Skeletal muscle tissue (tissue), 4 donors: ENCODE data around the gene EPHB2. TPM values are rescaled to one million over a fixed set of nuclear protein-coding genes. Genes with fewer than 3 reads are reported as not detected.

Source experiments
- H3K27ac ChIP-seq: one replicate; pipeline ENCODE4 v1.7.0; 2013; ENCODE audit warnings: mild to moderate bottlenecking, low read depth, low read length, inconsistent platforms
- H3K27me3 ChIP-seq, 3 donors: one replicate each; pipeline ENCODE4 v1.7.0; 2013; ENCODE audit warnings: low read length in 3 of 3; ENCODE audit not compliant: control insufficient read depth in 3 of 3, insufficient read depth in 3 of 3
- H3K36me3 ChIP-seq, 3 donors: one replicate each; pipeline ENCODE4 v1.7.0; 2013; ENCODE audit warnings: low read length in 3 of 3; ENCODE audit not compliant: control insufficient read depth in 3 of 3, insufficient read depth in 3 of 3
- H3K4me1 ChIP-seq, 3 donors: one replicate each; pipeline ENCODE4 v1.7.0; 2013; ENCODE audit warnings: low read length in 3 of 3, mild to moderate bottlenecking in 3 of 3; ENCODE audit not compliant: control insufficient read depth in 3 of 3, insufficient read depth in 3 of 3
- H3K4me3 ChIP-seq, 3 donors: one replicate each; pipeline ENCODE4 v1.7.0; 2013; ENCODE audit warnings: low read length in 3 of 3
- H3K9ac ChIP-seq, 3 donors: one replicate each; pipeline ENCODE4 v1.7.0; 2013; ENCODE audit warnings: low read length in 3 of 3, mild to moderate bottlenecking in 3 of 3, moderate library complexity in 2 of 3, low read depth in 1 of 3
- H3K9me3 ChIP-seq, 3 donors: one replicate each; pipeline ENCODE4 v1.7.0; 2013; ENCODE audit warnings: low read length in 3 of 3; ENCODE audit not compliant: control insufficient read depth in 3 of 3
- total RNA-seq: library from RNA; depleted of rRNA; stranded (reverse); fragments of >200 nt; gene quantifications from one replicate; pipeline ENCODE4 v1.2.3, GENCODE V29; 2014
- donor health status: Osteomylitis.

Gene EPHB2
- total RNA-seq, 1 donor from 2014 or later: 13.0 TPM

DNA sequence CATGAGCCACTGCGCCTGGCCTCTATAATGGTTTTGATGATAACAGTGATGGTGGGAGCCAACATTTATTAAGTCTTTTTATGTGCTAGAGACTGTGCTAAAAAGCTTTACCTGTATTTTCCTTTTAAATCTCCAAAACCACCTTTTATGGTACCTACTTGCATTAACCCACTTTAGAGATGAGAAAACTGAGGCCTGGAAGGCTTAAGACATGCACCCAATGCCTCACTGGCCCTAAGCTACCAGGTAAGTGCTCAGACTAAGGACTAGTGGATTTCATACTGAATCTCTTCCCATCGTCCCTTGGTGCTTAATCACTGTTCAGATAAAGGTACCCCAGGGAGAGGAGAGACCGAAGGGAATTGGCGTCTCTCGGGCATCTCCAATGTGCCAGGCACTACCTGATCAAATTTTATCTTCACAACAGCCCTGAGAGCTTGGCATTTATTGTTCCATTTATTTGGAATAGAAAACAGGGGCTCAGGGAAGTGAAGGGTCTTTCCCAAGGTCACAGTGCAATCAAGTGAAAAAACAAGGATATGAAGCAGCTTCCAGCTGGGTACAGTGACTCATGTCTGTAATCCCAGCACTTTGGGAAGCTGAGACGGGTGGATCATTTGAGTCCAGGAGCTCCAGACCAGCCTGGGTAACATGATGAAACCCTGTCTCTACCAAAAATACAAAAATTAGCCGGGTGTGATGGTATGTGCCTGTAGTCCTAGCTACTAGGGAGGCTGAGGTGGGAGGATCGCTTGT lies 177.9 kb downstream of the EPHB2 start:
- Histone ChIP-seq H3K4me3 (no peak overlapping the region), H3K27me3 (peaks cover 0 to 11% (median 0%) of the 10 kb centered on the region in 3 donors), H3K4me1 (no peaks in the 10 kb centered on the region), H3K9me3 (no peaks in the 10 kb centered on the region), H3K9ac (no peak overlapping the region), H3K27ac (no peak overlapping the region), H3K36me3 (no peaks in the 10 kb centered on the region)

DNA sequence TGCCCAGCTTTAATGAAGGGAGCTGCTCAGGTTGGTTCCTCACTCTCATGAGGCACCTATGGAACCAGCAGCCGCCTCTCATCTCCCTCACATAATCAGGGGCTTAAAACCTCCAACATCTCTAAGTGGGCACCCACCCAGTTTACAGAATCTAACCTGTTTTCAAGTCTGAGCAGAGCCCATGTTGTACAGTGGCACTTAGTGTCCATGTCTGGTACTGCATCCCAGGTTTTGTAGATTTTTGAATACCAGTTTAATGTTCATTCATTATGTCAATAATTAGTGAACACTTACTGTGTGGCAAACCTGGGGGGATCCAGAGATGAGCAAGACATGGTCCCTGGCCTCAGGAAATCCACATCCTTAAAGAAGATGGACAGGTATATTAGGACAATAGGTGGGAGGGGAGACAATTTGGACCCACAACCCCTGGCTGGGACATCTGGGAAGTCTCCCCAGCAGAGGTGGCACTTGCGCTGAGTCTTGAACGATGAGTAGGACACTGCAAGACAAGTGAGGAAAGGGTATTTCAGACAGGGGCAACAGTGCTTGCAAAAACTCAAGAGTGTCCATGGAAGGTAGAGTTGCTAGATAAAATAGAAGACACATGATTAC lies 178.7 kb downstream of the EPHB2 start:
- Histone ChIP-seq H3K27me3 (peaks cover 0 to 11% (median 0%) of the 10 kb centered on the region in 3 donors), H3K4me3 (no peak overlapping the region), H3K9me3 (no peaks in the 10 kb centered on the region), H3K4me1 (no peaks in the 10 kb centered on the region), H3K36me3 (no peaks in the 10 kb centered on the region), H3K9ac (no peak overlapping the region), H3K27ac (no peak overlapping the region)

DNA sequence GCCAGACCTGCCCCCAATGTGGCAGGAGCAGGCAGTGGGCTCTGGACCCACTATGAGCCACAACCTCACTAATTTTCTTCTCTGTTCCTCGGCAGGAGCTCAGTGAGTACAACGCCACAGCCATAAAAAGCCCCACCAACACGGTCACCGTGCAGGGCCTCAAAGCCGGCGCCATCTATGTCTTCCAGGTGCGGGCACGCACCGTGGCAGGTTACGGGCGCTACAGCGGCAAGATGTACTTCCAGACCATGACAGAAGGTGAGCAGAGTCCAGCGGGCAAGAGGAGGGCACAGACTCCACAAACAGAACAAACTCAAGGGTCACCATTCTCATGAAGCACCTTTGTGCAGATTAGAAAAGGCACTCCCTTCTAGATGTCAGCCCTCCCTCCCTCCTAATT lies 182.2 kb downstream of the EPHB2 start:
- Histone ChIP-seq H3K27me3 (peaks cover 0 to 19% (median 0%) of the 10 kb centered on the region in 3 donors), H3K4me1 (no peaks in the 10 kb centered on the region), H3K27ac (no peak overlapping the region), H3K9ac (no peak overlapping the region), H3K36me3 (no peaks in the 10 kb centered on the region), H3K4me3 (no peak overlapping the region), H3K9me3 (no peaks in the 10 kb centered on the region)

DNA sequence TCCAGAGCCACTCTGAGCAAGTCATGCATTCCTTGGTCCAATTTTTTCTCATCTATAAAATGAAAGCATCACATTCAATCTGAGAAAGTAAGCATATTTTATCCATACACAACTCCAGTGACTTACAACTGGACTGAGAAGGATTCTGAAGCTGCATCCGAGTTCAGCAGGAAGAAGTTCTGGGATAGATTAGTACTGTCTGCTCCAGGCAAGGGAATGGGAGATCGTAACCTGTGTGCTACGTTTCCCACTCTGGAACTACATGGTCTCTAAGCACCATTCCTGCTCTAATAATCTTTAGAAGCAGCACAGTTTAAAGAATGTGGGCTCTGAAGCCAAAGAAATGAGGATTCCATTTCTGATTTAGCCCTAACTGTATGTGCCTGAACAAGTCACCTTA lies 182.7 kb downstream of the EPHB2 start:
- no peak overlapping the region for H3K9ac ChIP-seq
- H3K4me1 ChIP-seq: no peaks in the 10 kb centered on the region
- H3K27ac ChIP-seq: no peak overlapping the region
- no peak overlapping the region for H3K4me3 ChIP-seq
- no peaks in the 10 kb centered on the region for H3K9me3 ChIP-seq
- peaks cover 0 to 19% (median 0%) of the 10 kb centered on the region in 3 donors for H3K27me3 ChIP-seq
- no peaks in the 10 kb centered on the region for H3K36me3 ChIP-seq

DNA sequence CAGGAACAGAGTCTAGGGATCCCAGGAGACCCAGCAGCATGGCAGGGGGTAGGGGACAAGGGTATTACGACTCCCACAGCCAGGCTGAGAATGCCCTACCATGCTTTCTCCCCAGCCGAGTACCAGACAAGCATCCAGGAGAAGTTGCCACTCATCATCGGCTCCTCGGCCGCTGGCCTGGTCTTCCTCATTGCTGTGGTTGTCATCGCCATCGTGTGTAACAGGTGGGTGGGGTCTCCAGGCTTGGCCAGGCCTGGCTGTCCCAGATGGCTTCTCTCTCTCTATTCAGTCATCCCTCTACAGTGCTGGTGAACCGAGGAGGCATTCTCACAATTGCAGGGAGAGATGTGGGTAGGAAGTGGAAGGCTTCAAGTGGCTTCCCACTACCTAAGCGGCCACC lies 184.7 kb downstream of the EPHB2 start:
- H3K4me1 ChIP-seq: no peaks in the 10 kb centered on the region
- H3K36me3 ChIP-seq: no peaks in the 10 kb centered on the region
- H3K9me3 ChIP-seq: no peaks in the 10 kb centered on the region
- H3K4me3 ChIP-seq: no peak overlapping the region
- no peak overlapping the region for H3K27ac ChIP-seq
- no peak overlapping the region for H3K9ac ChIP-seq
- peaks cover 0 to 15% (median 0%) of the 10 kb centered on the region in 3 donors for H3K27me3 ChIP-seq

DNA sequence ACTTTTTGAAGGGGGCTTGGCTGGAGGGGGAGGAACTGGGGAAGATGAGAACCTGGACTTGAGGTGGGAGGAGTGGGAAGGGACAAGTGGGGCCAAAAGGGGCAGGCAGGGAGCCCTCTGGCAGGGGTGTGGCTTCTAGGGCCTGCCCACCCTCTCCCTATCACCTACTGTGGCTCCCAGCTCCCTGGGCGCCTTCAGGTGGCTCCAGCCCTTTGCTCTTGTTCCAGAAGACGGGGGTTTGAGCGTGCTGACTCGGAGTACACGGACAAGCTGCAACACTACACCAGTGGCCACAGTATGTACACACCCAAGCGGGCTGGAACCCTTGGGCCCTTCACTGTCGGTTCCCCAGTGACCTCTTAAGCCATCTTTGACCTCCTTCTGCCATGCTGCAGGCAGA lies 185.5 kb downstream of the EPHB2 start:
- H3K27me3 ChIP-seq: peaks cover 0 to 15% (median 5%) of the 10 kb centered on the region in 3 donors
- no peaks in the 10 kb centered on the region for H3K9me3 ChIP-seq
- H3K4me1 ChIP-seq: no peaks in the 10 kb centered on the region
- no peaks in the 10 kb centered on the region for H3K36me3 ChIP-seq
- no peak overlapping the region for H3K9ac ChIP-seq
- H3K27ac ChIP-seq: no peak overlapping the region
- H3K4me3 ChIP-seq: no peak overlapping the region

DNA sequence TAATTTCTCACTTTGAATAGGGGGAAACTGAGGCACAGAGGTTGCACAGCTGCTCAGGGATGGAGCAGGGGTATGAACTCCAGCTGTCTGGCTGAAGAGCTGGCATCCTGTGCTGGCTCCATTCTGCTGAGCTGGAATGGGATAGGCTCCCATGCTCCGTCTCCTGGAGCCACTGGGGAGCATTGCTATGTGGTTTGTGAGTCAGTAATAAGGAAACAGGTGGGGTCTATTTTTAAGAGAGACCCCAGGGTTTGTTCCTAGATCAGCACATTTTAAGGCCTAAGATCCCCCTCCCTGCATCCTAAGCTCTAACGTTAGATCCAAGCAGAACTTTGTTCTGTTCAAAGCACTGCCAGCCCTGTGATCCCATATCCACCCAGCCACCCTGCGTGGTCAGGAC lies 189.8 kb downstream of the EPHB2 start:
- H3K27me3 ChIP-seq: peaks cover 0 to 17% (median 5%) of the 10 kb centered on the region in 3 donors
- H3K4me1 ChIP-seq: no peaks in the 10 kb centered on the region
- no peak overlapping the region for H3K9ac ChIP-seq

DNA sequence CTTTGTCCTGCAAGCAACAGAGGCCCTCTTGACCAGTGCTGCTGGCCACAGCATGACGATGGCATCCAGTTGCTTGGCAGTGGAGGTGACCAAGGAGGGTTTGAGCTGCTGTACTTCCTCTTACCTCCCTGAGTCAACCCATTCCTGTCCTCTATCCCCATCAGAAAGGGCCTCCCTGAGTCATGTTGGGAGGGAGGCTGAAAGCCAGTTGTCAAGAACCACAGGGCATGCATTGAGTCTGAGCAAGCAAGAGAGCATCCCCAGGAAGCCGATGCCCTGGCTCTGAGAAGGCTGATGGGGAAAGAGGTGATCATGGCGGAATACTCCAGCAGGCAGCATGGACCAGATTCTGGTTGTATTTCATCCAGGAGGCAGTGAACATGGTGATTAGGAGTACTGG lies 192.5 kb downstream of the EPHB2 start:
- Histone ChIP-seq H3K36me3 (no peaks in the 10 kb centered on the region), H3K9ac (no peak overlapping the region), H3K27me3 (peaks cover 0 to 8% (median 7%) of the 10 kb centered on the region in 3 donors), H3K4me3 (no peak overlapping the region), H3K27ac (no peak overlapping the region), H3K9me3 (no peaks in the 10 kb centered on the region), H3K4me1 (no peaks in the 10 kb centered on the region)

More for the DNA sequence above, 189.8 kb downstream of the EPHB2 start:
- H3K27ac ChIP-seq: no peak overlapping the region
- no peaks in the 10 kb centered on the region for H3K36me3 ChIP-seq
- no peak overlapping the region for H3K4me3 ChIP-seq
- no peaks in the 10 kb centered on the region for H3K9me3 ChIP-seq

DNA sequence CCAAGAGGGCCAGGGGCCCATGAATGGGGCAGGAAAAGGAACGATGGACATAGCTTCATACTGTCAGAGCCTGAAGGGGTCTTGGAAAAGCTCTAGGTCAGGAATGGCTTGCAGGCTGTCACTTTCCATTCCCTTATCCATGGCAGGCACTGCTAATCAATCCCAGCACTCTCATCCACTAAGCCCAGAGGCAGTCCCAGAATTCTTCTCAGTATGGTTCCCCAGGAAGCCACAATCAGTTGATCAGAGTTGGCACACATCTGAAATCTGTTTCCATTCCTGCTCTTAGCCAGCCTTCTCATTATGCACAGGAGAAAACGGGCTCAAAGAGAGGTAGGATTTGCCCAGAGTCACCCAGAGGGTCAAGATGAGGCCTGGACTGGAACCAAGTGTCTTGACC lies 196.3 kb downstream of the EPHB2 start:
- H3K4me3 ChIP-seq: no peak overlapping the region
- no peaks in the 10 kb centered on the region for H3K9me3 ChIP-seq
- H3K27me3 ChIP-seq: peaks cover 3 to 12% (median 4%) of the 10 kb centered on the region in 3 donors
- no peak overlapping the region for H3K9ac ChIP-seq
- H3K27ac ChIP-seq: no peak overlapping the region
- no peaks in the 10 kb centered on the region for H3K36me3 ChIP-seq
- no peaks in the 10 kb centered on the region for H3K4me1 ChIP-seq

DNA sequence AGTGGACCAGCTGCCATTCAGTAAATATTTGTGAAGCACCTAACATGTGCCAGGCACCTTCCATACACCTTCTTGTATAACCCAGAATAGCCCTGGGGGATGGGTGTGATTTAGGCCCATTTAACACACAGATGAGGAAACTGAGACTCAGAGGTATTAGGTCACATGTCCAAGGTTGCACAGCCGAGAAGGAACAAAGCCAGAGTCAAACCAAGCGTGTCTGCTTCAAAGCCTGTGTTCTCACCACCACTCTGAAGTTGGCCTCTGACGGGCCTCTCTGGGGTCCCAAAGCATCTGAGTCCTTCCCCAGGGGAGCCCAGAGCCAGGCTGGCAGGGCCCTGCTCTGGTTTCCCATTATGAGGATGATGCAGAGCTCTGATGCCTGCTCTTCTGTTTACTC lies 196.9 kb downstream of the EPHB2 start:
- H3K4me1 ChIP-seq: no peaks in the 10 kb centered on the region
- H3K27ac ChIP-seq: no peak overlapping the region
- no peak overlapping the region for H3K4me3 ChIP-seq
- H3K9ac ChIP-seq: no peak overlapping the region
- peaks cover 3 to 17% (median 4%) of the 10 kb centered on the region in 3 donors for H3K27me3 ChIP-seq
- no peaks in the 10 kb centered on the region for H3K9me3 ChIP-seq
- H3K36me3 ChIP-seq: no peaks in the 10 kb centered on the region
